Testis (tissue), 3 donors: ENCODE results near the gene DIAPH2. TPM values are rescaled to one million over a fixed set of nuclear protein-coding genes. Genes with fewer than 3 reads are reported as not detected.

Experiments used
- DNase-seq: peaks from one replicate; pipeline ENCODE4 v3.0.0-alpha.2; 2019
- H3K27ac ChIP-seq, 2 donors: fragments of 200-600 bp; sonication (generic); one replicate each; pipeline ENCODE4 v1.5.1; 2019
- H3K27me3 ChIP-seq: fragments of 200-600 bp; sonication (generic); one replicate; pipeline ENCODE4 v1.5.1; 2019
- H3K36me3 ChIP-seq: fragments of 200-600 bp; sonication (generic); one replicate; pipeline ENCODE4 v1.5.1; 2017; ENCODE audit warnings: low read depth; ENCODE audit errors: missing control alignments
- H3K4me1 ChIP-seq: fragments of 200-600 bp; sonication (generic); one replicate; pipeline ENCODE4 v1.5.1; 2019
- H3K4me3 ChIP-seq, 2 donors: fragments of 200-600 bp; sonication (generic); one replicate each; pipeline ENCODE4 v1.5.1; 2017 to 2019
- H3K9me3 ChIP-seq: fragments of 200-600 bp; sonication (generic); one replicate; pipeline ENCODE4 v1.5.1; 2017
- POLR2A ChIP-seq: fragments of 450-650 bp; IDR thresholded peaks from one replicate; pipeline ENCODE4 v1.6.1; 2017; ENCODE audit warnings: antibody characterized with exemption, mild to moderate bottlenecking, moderate library complexity
- WGBS, 2 donors: methylation state at CpG; one replicate each; pipeline ENCODE4 v1.1.5; 2018; 5-methylcytosine and 5-hydroxymethylcytosine counted together
- intact Hi-C: fragments of 100-400 bp; cut with DNase I; formaldehyde crosslinking; loops from one replicate; pipeline ENCODE4 v1.15.1; 2023; ENCODE audit warnings: low total_unique reads
- polyA plus RNA-seq: library from polyadenylated mRNA; stranded (reverse); fragments of 350-450 nt; fragmentation: Illumina TruSeq; extraction: RNeasy Lipid Tissue Mini Kit (QIAGEN cat#74804); gene quantifications from one replicate; pipeline ENCODE4 v1.2.3, GENCODE V29; 2014; ENCODE audit warnings: low read depth, low replicate concordance; ENCODE audit not compliant: insufficient read depth
- total RNA-seq, 2 donors: library from RNA; depleted of rRNA; stranded (reverse); fragments of >200 nt; gene quantifications; one replicate each; pipeline ENCODE4 v1.2.3, GENCODE V29; 2016
- TF ChIP-seq, protein P1 (sequence below), 3 experiments: fragments of 450-650 bp in 2 of 3; fragments of 200-600 bp in 1 of 3; sonication (generic) in 1 of 3; IDR thresholded peaks; one replicate each; pipeline ENCODE4 v1.5.1; 2016 to 2019; ENCODE audit warnings: antibody characterized with exemption in 3 of 3, mild to moderate bottlenecking in 2 of 3, moderate library complexity in 1 of 3

The DIAPH2 gene
- total and polyA plus RNA-seq, 3 donors from 2014 or later: 13.1 to 68.3 (median 67.4) TPM

GRCh38 chrX:97000682-97001368 lies 316.2 kb downstream of the DIAPH2 start:
- H3K9me3 ChIP-seq: no peaks in the 10 kb centered on the region
- no peaks in the 10 kb centered on the region for H3K4me1 ChIP-seq
- TF ChIP-seq, protein P1, sequence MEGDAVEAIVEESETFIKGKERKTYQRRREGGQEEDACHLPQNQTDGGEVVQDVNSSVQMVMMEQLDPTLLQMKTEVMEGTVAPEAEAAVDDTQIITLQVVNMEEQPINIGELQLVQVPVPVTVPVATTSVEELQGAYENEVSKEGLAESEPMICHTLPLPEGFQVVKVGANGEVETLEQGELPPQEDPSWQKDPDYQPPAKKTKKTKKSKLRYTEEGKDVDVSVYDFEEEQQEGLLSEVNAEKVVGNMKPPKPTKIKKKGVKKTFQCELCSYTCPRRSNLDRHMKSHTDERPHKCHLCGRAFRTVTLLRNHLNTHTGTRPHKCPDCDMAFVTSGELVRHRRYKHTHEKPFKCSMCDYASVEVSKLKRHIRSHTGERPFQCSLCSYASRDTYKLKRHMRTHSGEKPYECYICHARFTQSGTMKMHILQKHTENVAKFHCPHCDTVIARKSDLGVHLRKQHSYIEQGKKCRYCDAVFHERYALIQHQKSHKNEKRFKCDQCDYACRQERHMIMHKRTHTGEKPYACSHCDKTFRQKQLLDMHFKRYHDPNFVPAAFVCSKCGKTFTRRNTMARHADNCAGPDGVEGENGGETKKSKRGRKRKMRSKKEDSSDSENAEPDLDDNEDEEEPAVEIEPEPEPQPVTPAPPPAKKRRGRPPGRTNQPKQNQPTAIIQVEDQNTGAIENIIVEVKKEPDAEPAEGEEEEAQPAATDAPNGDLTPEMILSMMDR (IDR thresholded peaks at IDR 0.05): no peak
- no peak for TF ChIP-seq POLR2A
- no peak for DNase-seq
- intact Hi-C loops: no loop called here
- H3K36me3 ChIP-seq: no peaks in the 10 kb centered on the region
- no peaks in the 10 kb centered on the region for H3K27me3 ChIP-seq
- H3K4me3 ChIP-seq: no peak overlapping the region
- H3K27ac ChIP-seq: no peak overlapping the region

GRCh38 chrX:97006167-97006566 lies 321.5 kb downstream of the DIAPH2 start:
- no peaks in the 10 kb centered on the region for H3K9me3 ChIP-seq
- no peaks in the 10 kb centered on the region for H3K27me3 ChIP-seq
- H3K4me1 ChIP-seq: no peaks in the 10 kb centered on the region
- WGBS, 2 donors: 73% methylated on average over 3 of the region's 3 CpGs
- H3K4me3 ChIP-seq: no peak overlapping the region
- H3K27ac ChIP-seq: no peak overlapping the region
- no peaks in the 10 kb centered on the region for H3K36me3 ChIP-seq
- TF ChIP-seq, protein P1 (IDR thresholded peaks at IDR 0.05): no peak
- no peak for TF ChIP-seq POLR2A
- intact Hi-C loops: no loop called here
- no peak for DNase-seq

- no peaks in the 10 kb centered on the region for H3K4me1 ChIP-seq
These were observed 324.7 kb downstream of the DIAPH2 start for GRCh38 chrX:97009391-97009790.

GRCh38 chrX:97011540-97011939 lies 326.9 kb downstream of the DIAPH2 start:
- Histone ChIP-seq H3K9me3 (no peaks in the 10 kb centered on the region), H3K4me3 (no peak overlapping the region), H3K36me3 (no peaks in the 10 kb centered on the region), H3K27ac (no peak overlapping the region), H3K4me1 (no peaks in the 10 kb centered on the region), H3K27me3 (no peaks in the 10 kb centered on the region)
- TF ChIP-seq, protein P1 (IDR thresholded peaks at IDR 0.05): no peak
- TF ChIP-seq POLR2A: no peak
- no peak for DNase-seq
- intact Hi-C loops: no loop called here
- 93 to 94% methylated on average over 3 to 6 of the region's 6 CpGs for WGBS, 2 donors

More at GRCh38 chrX:97009391-97009790, 324.7 kb downstream of the DIAPH2 start:
- intact Hi-C loops: no loop called here
- Histone ChIP-seq H3K27ac (no peak overlapping the region), H3K36me3 (no peaks in the 10 kb centered on the region), H3K4me3 (no peak overlapping the region), H3K27me3 (no peaks in the 10 kb centered on the region), H3K9me3 (no peaks in the 10 kb centered on the region)
- TF ChIP-seq, protein P1 (IDR thresholded peaks at IDR 0.05): no peak
- TF ChIP-seq POLR2A: no peak
- DNase-seq: no peak

GRCh38 chrX:97016106-97016505 lies 331.5 kb downstream of the DIAPH2 start:
- DNase-seq: no peak
- H3K27me3 ChIP-seq: no peaks in the 10 kb centered on the region
- H3K36me3 ChIP-seq: no peaks in the 10 kb centered on the region
- H3K27ac ChIP-seq: no peak overlapping the region
- H3K4me1 ChIP-seq: no peaks in the 10 kb centered on the region
- TF ChIP-seq POLR2A: no peak
- TF ChIP-seq, protein P1 (IDR thresholded peaks at IDR 0.05): no peak
- no peaks in the 10 kb centered on the region for H3K9me3 ChIP-seq
- WGBS, 2 donors: 72% methylated on average over 2 of the region's 2 CpGs
- intact Hi-C loops: no loop called here
- H3K4me3 ChIP-seq: no peak overlapping the region
